ENCODE data around the gene SEPTIN11. TPM values are rescaled to one million over a fixed set of nuclear protein-coding genes. Genes with fewer than 3 reads are reported as not detected.

The SEPTIN11 gene
- total RNA-seq, 4 donors from 2014 or later = 58.8 to 354 (median 80.0) TPM

- Histone ChIP-seq H3K36me3 (peaks cover 0 to 38% (median 0%) of the 10 kb centered on the region in 3 donors), H3K4me3 (no peak overlapping the region), H3K9me3 (no peaks in the 10 kb centered on the region), H3K27me3 (no peaks in the 10 kb centered on the region), H3K27ac (no peak overlapping the region), H3K4me1 (no peaks in the 10 kb centered on the region)
- TF ChIP-seq POLR2A (IDR thresholded peaks at IDR 0.05) = no peak
- no peak for DNase-seq
Measured at GRCh38 chr4:76998251-76998901, 48.8 kb downstream of the SEPTIN11 start.

Other genes with a start within 250 kb of the SEPTIN11 start
- gene SOWAHB, start 51.6 kb upstream of the SEPTIN11 start, total RNA-seq = 10 to 100 TPM; 11.6 to 30.8 (median 27.4) TPM
- gene CCNI, start 126.2 kb downstream of the SEPTIN11 start, total RNA-seq = 100 to 1,000 TPM; 132 to 220 (median 176) TPM
- gene CCNG2, start 207.5 kb downstream of the SEPTIN11 start, total RNA-seq = 10 to 100 TPM; 19.8 to 29.7 (median 25.8) TPM